Suprapubic skin (tissue), 4 donors: Measurements from ENCODE around the gene ERRFI1. TPM values are rescaled to one million over a fixed set of nuclear protein-coding genes. Genes with fewer than 3 reads are reported as not detected.

Source experiments
- DNase-seq, 2 donors: peaks; one replicate each; pipeline ENCODE4 v3.0.0-alpha.2; 2019; ENCODE audit warnings: low spot score in 2 of 2
- H3K27ac ChIP-seq: fragments of 200-600 bp; sonication (generic); one replicate; pipeline ENCODE4 v1.5.1; 2019
- H3K27me3 ChIP-seq: fragments of 200-600 bp; sonication (generic); one replicate; pipeline ENCODE4 v1.5.1; 2019
- H3K36me3 ChIP-seq: fragments of 200-600 bp; sonication (generic); one replicate; pipeline ENCODE4 v1.5.1; 2019
- H3K4me1 ChIP-seq: fragments of 200-600 bp; sonication (generic); one replicate; pipeline ENCODE4 v1.5.1; 2019
- H3K4me3 ChIP-seq: fragments of 200-600 bp; sonication (generic); one replicate; pipeline ENCODE4 v1.5.1; 2019; ENCODE audit warnings: mild to moderate bottlenecking
- H3K9me3 ChIP-seq: fragments of 200-600 bp; sonication (generic); one replicate; pipeline ENCODE4 v1.5.1; 2019
- EP300 ChIP-seq: sonication (generic); formaldehyde crosslinking; IDR thresholded peaks from one replicate; pipeline ENCODE4 v1.6.1; 2017; ENCODE audit warnings: antibody characterized with exemption
- POLR2A ChIP-seq, 2 donors: fragments of 450-650 bp; IDR thresholded peaks; one replicate each; pipeline ENCODE4 v1.6.1; 2017; ENCODE audit warnings: antibody characterized with exemption in 2 of 2, mild to moderate bottlenecking in 2 of 2, moderate library complexity in 2 of 2
- POLR2AphosphoS5 ChIP-seq, 3 donors: sonication (generic); formaldehyde crosslinking; IDR thresholded peaks; one replicate each; pipeline ENCODE4 v1.6.1; 2017; ENCODE audit warnings: antibody characterized with exemption in 3 of 3
- WGBS: methylation state at CpG from one replicate; pipeline ENCODE4 v1.1.5; 2018; 5-methylcytosine and 5-hydroxymethylcytosine counted together
- total RNA-seq, 4 donors: library from RNA; depleted of rRNA; stranded (reverse); fragments of >200 nt; gene quantifications; one replicate each; pipeline ENCODE4 v1.1.0, GENCODE V29; 2016
- TF ChIP-seq, protein P1 (sequence below), 2 donors: fragments of 200-600 bp in 1 of 2; fragments of 450-650 bp in 1 of 2; sonication (generic) in 1 of 2; IDR thresholded peaks; one replicate each; pipeline ENCODE4 v1.5.1; 2016 to 2019; ENCODE audit warnings: antibody characterized with exemption in 2 of 2, mild to moderate bottlenecking in 1 of 2, moderate library complexity in 1 of 2

The ERRFI1 gene
- total RNA-seq, 4 donors from 2014 or later = 128 to 312 (median 262) TPM

DNA sequence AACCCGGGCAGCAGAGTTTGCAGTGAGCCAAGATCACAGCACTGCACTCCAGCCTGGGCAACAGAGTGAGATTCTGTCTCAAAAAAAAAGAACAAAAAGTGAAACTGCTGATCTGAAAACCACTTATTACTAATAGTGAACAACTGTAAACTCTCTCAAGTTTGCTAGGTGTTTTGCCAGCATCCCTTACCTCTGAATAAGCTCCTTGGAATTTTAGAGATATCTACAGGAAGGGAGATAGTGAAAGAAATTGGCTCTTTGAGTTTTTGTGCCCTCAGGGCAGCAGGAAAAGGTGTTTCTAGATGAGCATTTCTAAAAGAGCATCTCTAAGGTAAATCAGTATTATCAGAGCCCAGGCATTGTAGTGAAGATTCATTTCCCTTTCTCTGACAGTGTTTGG is 37.5 kb downstream of the ERRFI1 start:
- 74% methylated on average over 1 of the region's 1 CpG for whole genome bisulfite sequencing
- Histone ChIP-seq H3K36me3 (peaks cover 31% of the 10 kb centered on the region), H3K27me3 (no peaks in the 10 kb centered on the region), H3K9me3 (no peaks in the 10 kb centered on the region), H3K4me1 (peaks cover 7% of the 10 kb centered on the region), H3K27ac (no peak overlapping the region), H3K4me3 (no peak overlapping the region)
- DNase-seq = no peak
- TF ChIP-seq POLR2A (IDR thresholded peaks at IDR 0.05) (no peak), POLR2AphosphoS5 (IDR thresholded peaks at IDR 0.05) (no peak), EP300 (no peak)
- TF ChIP-seq, protein P1, sequence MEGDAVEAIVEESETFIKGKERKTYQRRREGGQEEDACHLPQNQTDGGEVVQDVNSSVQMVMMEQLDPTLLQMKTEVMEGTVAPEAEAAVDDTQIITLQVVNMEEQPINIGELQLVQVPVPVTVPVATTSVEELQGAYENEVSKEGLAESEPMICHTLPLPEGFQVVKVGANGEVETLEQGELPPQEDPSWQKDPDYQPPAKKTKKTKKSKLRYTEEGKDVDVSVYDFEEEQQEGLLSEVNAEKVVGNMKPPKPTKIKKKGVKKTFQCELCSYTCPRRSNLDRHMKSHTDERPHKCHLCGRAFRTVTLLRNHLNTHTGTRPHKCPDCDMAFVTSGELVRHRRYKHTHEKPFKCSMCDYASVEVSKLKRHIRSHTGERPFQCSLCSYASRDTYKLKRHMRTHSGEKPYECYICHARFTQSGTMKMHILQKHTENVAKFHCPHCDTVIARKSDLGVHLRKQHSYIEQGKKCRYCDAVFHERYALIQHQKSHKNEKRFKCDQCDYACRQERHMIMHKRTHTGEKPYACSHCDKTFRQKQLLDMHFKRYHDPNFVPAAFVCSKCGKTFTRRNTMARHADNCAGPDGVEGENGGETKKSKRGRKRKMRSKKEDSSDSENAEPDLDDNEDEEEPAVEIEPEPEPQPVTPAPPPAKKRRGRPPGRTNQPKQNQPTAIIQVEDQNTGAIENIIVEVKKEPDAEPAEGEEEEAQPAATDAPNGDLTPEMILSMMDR (IDR thresholded peaks at IDR 0.05) = no peak

DNA sequence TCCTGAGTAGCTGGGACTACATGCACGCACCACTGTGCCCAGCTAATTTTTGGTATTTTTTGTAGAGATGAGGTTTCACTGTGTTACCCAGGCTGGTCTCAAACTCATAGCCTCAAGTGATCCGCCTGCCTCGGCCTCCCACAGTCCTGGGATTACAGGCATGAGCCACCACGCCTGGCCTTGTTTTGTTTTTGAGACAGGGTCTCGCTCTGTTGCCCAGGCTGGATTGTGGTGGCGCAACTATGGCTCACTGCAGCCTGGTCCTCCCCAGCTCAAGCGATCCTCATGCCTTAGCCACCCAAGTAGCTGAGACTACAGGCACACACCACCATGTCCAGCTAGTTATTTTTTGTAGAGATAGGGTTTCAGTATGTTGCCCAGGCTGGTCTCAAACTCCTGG is 38.6 kb downstream of the ERRFI1 start:
- Histone ChIP-seq H3K36me3 (peaks cover 38% of the 10 kb centered on the region), H3K27ac (no peak overlapping the region), H3K9me3 (no peaks in the 10 kb centered on the region), H3K27me3 (no peaks in the 10 kb centered on the region), H3K4me1 (peaks cover 14% of the 10 kb centered on the region), H3K4me3 (no peak overlapping the region)
- TF ChIP-seq POLR2A (IDR thresholded peaks at IDR 0.05) (no peak), EP300 (no peak), POLR2AphosphoS5 (IDR thresholded peaks at IDR 0.05) (no peak)
- TF ChIP-seq, protein P1 (IDR thresholded peaks at IDR 0.05) = no peak
- 99% methylated on average over 7 of the region's 7 CpGs for WGBS
- DNase-seq = no peak

DNA sequence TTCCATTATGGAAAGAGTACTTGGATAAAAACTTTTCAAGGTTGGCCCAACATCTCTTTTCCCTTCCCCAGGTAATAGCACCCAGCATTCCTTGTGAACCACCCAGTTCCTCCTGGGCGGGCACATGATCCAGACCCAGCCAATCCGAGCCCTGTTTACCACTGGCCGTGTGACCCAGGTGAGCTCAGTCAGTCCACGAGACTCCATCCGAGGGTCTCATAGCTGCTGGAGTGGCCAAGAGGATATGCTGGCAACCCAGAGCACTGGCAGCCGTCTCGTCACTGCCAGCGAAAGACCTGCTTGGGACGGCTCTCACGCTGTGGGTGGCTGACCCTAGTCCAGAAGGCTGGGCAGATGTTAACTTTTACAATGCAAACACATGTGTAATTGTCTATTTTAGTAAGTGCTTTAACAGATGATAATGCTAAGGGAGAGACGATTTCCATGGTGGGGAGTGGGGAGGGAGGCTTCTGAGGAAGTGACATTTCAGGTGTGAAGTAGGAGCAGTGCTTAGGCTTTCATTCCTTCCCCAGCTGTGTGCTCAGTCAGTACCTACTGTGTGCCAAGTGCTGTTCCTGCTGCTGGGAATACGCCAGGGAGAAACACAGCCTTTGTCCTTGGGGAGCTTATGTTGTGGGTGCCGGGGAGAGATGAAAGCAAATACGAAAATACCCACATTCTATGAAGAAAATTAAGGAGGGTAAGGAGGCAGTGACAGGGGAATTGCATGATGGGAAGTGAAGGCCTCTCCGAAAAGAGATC is 40.1 kb downstream of the ERRFI1 start:
- peaks cover 44% of the 10 kb centered on the region for H3K36me3 ChIP-seq
- H3K27ac ChIP-seq = no peak overlapping the region
- DNase-seq = no peak
- H3K4me1 ChIP-seq = peaks cover 20% of the 10 kb centered on the region
- H3K4me3 ChIP-seq = no peak overlapping the region
- 94% methylated on average over 12 of the region's 15 CpGs for WGBS
- H3K9me3 ChIP-seq = no peaks in the 10 kb centered on the region
- TF ChIP-seq POLR2AphosphoS5 (IDR thresholded peaks at IDR 0.05) (no peak), EP300 (no peak)
- TF ChIP-seq, protein P1 (IDR thresholded peaks at IDR 0.05) = no peak
- no peaks in the 10 kb centered on the region for H3K27me3 ChIP-seq

GRCh38 chr1:7984811-7985210 is 41.3 kb downstream of the ERRFI1 start:
- DNase-seq = no peak
- H3K4me1 ChIP-seq = peaks cover 19% of the 10 kb centered on the region
- H3K36me3 ChIP-seq = peaks cover 57% of the 10 kb centered on the region
- TF ChIP-seq, protein P1 (IDR thresholded peaks at IDR 0.05) = no peak
- TF ChIP-seq POLR2A (IDR thresholded peaks at IDR 0.05) (no peak), EP300 (no peak), POLR2AphosphoS5 (IDR thresholded peaks at IDR 0.05) (no peak)
- H3K4me3 ChIP-seq = no peak overlapping the region
- no peaks in the 10 kb centered on the region for H3K27me3 ChIP-seq
- WGBS = 93% methylated on average over 15 of the region's 15 CpGs
- no peak overlapping the region for H3K27ac ChIP-seq
- no peaks in the 10 kb centered on the region for H3K9me3 ChIP-seq

DNA sequence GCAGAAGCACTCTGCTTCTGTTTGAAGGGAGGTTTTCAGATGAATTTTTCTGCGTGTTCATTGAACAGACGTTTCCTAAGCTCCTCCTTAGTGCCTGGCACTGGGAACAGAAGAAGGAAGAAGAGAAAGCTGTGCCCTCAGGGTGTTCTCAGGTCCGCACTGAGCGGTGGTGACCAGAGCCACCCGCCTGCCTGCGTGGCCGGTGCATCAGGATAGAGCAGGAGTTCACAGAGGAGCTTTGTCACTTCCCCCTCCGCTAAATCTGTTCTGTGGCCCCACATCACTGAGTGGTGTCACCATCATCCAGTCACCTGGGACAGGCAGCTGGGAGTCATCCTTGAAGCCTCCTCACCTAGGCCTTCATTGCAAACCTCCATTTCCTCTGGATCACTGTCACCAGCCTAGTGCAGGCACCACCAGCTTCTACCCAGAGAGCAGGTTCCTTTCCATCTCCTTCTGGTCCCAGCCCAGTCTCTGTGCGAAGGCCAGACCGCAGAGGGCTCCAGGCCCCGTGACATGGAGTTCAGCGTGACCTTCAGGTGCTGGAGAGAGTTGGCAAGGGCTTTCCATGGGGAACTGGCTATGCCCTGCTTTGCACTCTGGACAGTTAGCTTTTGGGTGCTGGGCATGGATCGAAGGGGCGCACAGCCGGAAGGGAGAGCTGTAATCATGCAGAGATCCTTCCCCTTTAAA is 42.9 kb downstream of the ERRFI1 start:
- H3K9me3 ChIP-seq = no peaks in the 10 kb centered on the region
- no peak for DNase-seq
- WGBS = 81% methylated on average over 14 of the region's 15 CpGs
- no peak for TF ChIP-seq POLR2A (IDR thresholded peaks at IDR 0.05)
- TF ChIP-seq, protein P1 (IDR thresholded peaks at IDR 0.05) = no peak
- TF ChIP-seq EP300 = no peak
- H3K36me3 ChIP-seq = peaks cover 72% of the 10 kb centered on the region
- H3K27ac ChIP-seq = no peak overlapping the region
- H3K4me1 ChIP-seq = peaks cover 12% of the 10 kb centered on the region
- H3K27me3 ChIP-seq = no peaks in the 10 kb centered on the region
- H3K4me3 ChIP-seq = no peak overlapping the region
